Suprapubic skin (tissue), 4 donors: ENCODE measurements around the gene DES. TPM values are rescaled to one million over a fixed set of nuclear protein-coding genes. Genes with fewer than 3 reads are reported as not detected.

Source experiments
- DNase-seq, 2 donors: peaks; one replicate each; pipeline ENCODE4 v3.0.0-alpha.2; 2019; ENCODE audit warnings: low spot score in 2 of 2
- H3K27ac ChIP-seq: fragments of 200-600 bp; sonication (generic); one replicate; pipeline ENCODE4 v1.5.1; 2019
- H3K27me3 ChIP-seq: fragments of 200-600 bp; sonication (generic); one replicate; pipeline ENCODE4 v1.5.1; 2019
- H3K36me3 ChIP-seq: fragments of 200-600 bp; sonication (generic); one replicate; pipeline ENCODE4 v1.5.1; 2019
- H3K4me1 ChIP-seq: fragments of 200-600 bp; sonication (generic); one replicate; pipeline ENCODE4 v1.5.1; 2019
- H3K4me3 ChIP-seq: fragments of 200-600 bp; sonication (generic); one replicate; pipeline ENCODE4 v1.5.1; 2019; ENCODE audit warnings: mild to moderate bottlenecking
- H3K9me3 ChIP-seq: fragments of 200-600 bp; sonication (generic); one replicate; pipeline ENCODE4 v1.5.1; 2019
- EP300 ChIP-seq: sonication (generic); formaldehyde crosslinking; IDR thresholded peaks from one replicate; pipeline ENCODE4 v1.6.1; 2017; ENCODE audit warnings: antibody characterized with exemption
- POLR2A ChIP-seq, 2 donors: fragments of 450-650 bp; IDR thresholded peaks; one replicate each; pipeline ENCODE4 v1.6.1; 2017; ENCODE audit warnings: antibody characterized with exemption in 2 of 2, mild to moderate bottlenecking in 2 of 2, moderate library complexity in 2 of 2
- POLR2AphosphoS5 ChIP-seq, 3 donors: sonication (generic); formaldehyde crosslinking; IDR thresholded peaks; one replicate each; pipeline ENCODE4 v1.6.1; 2017; ENCODE audit warnings: antibody characterized with exemption in 3 of 3
- WGBS: methylation state at CpG from one replicate; pipeline ENCODE4 v1.1.5; 2018; 5-methylcytosine and 5-hydroxymethylcytosine counted together
- total RNA-seq, 4 donors: library from RNA; depleted of rRNA; stranded (reverse); fragments of >200 nt; gene quantifications; one replicate each; pipeline ENCODE4 v1.1.0, GENCODE V29; 2016
- TF ChIP-seq, protein P1 (sequence below), 2 donors: fragments of 200-600 bp in 1 of 2; fragments of 450-650 bp in 1 of 2; sonication (generic) in 1 of 2; IDR thresholded peaks; one replicate each; pipeline ENCODE4 v1.5.1; 2016 to 2019; ENCODE audit warnings: antibody characterized with exemption in 2 of 2, mild to moderate bottlenecking in 1 of 2, moderate library complexity in 1 of 2

DES gene
- total RNA-seq, 4 donors from 2014 or later: 11.4 to 100 (median 35.6) TPM

GRCh38 chr2:219469186-219469724, 51.1 kb downstream of the DES start:
- Histone ChIP-seq H3K27ac (no peak overlapping the region), H3K27me3 (peaks cover 2% of the 10 kb centered on the region), H3K9me3 (no peaks in the 10 kb centered on the region), H3K36me3 (no peaks in the 10 kb centered on the region), H3K4me1 (no peaks in the 10 kb centered on the region), H3K4me3 (no peak overlapping the region)
- no peak for DNase-seq
- WGBS: 69% methylated on average over 7 of the region's 16 CpGs
- TF ChIP-seq POLR2AphosphoS5 (IDR thresholded peaks at IDR 0.05) (no peak), POLR2A (IDR thresholded peaks at IDR 0.05) (no peak), EP300 (no peak)
- TF ChIP-seq, protein P1, sequence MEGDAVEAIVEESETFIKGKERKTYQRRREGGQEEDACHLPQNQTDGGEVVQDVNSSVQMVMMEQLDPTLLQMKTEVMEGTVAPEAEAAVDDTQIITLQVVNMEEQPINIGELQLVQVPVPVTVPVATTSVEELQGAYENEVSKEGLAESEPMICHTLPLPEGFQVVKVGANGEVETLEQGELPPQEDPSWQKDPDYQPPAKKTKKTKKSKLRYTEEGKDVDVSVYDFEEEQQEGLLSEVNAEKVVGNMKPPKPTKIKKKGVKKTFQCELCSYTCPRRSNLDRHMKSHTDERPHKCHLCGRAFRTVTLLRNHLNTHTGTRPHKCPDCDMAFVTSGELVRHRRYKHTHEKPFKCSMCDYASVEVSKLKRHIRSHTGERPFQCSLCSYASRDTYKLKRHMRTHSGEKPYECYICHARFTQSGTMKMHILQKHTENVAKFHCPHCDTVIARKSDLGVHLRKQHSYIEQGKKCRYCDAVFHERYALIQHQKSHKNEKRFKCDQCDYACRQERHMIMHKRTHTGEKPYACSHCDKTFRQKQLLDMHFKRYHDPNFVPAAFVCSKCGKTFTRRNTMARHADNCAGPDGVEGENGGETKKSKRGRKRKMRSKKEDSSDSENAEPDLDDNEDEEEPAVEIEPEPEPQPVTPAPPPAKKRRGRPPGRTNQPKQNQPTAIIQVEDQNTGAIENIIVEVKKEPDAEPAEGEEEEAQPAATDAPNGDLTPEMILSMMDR (IDR thresholded peaks at IDR 0.05): no peak

DNA sequence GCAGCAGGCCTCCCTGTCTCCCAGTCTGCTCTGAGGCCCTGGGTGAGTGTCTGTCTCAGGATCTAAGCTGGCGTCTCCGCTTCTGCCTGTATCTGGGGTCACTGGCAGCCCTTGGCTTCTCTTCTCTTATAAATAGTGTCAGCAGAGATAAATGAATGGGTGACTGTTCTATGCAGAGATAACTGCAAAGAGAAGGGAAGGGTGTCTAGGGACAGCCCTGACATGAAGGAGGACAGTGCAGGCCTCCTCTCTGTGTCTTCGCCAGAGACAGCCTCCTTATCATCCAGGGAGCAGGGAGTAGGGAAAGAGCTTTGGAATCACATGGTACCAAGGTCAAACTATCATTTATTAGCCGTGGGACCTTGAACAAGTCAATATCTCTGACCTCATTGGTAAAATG, 52.3 kb downstream of the DES start:
- no peak for TF ChIP-seq EP300
- TF ChIP-seq POLR2A (IDR thresholded peaks at IDR 0.05): no peak
- no peak for TF ChIP-seq POLR2AphosphoS5 (IDR thresholded peaks at IDR 0.05)
- no peaks in the 10 kb centered on the region for H3K9me3 ChIP-seq
- H3K27me3 ChIP-seq: peaks cover 3% of the 10 kb centered on the region
- H3K27ac ChIP-seq: no peak overlapping the region
- WGBS: 92% methylated on average over 4 of the region's 4 CpGs
- H3K36me3 ChIP-seq: no peaks in the 10 kb centered on the region
- no peak for DNase-seq
- H3K4me1 ChIP-seq: no peaks in the 10 kb centered on the region
- no peak overlapping the region for H3K4me3 ChIP-seq

GRCh38 chr2:219471476-219472371, 53.5 kb downstream of the DES start:
- no peak overlapping the region for H3K27ac ChIP-seq

GRCh38 chr2:219472629-219473187, 54.5 kb downstream of the DES start:
- TF ChIP-seq EP300 (no peak), POLR2A (IDR thresholded peaks at IDR 0.05) (no peak), POLR2AphosphoS5 (IDR thresholded peaks at IDR 0.05) (no peak)
- TF ChIP-seq, protein P1 (IDR thresholded peaks at IDR 0.05): no peak
- H3K36me3 ChIP-seq: no peaks in the 10 kb centered on the region
- no peaks in the 10 kb centered on the region for H3K4me1 ChIP-seq
- H3K9me3 ChIP-seq: no peaks in the 10 kb centered on the region
- no peak for DNase-seq
- 84% methylated on average over 7 of the region's 12 CpGs for WGBS
- no peak overlapping the region for H3K4me3 ChIP-seq
- no peak overlapping the region for H3K27ac ChIP-seq
- peaks cover 14% of the 10 kb centered on the region for H3K27me3 ChIP-seq

More at GRCh38 chr2:219471476-219472371, 53.5 kb downstream of the DES start:
- no peak overlapping the region for H3K4me3 ChIP-seq
- no peaks in the 10 kb centered on the region for H3K9me3 ChIP-seq
- H3K36me3 ChIP-seq: no peaks in the 10 kb centered on the region
- TF ChIP-seq POLR2AphosphoS5 (IDR thresholded peaks at IDR 0.05) (no peak), EP300 (no peak), POLR2A (IDR thresholded peaks at IDR 0.05) (no peak)
- TF ChIP-seq, protein P1 (IDR thresholded peaks at IDR 0.05): no peak
- H3K27me3 ChIP-seq: peaks cover 9% of the 10 kb centered on the region
- WGBS: 91% methylated on average over 5 of the region's 22 CpGs
- H3K4me1 ChIP-seq: no peaks in the 10 kb centered on the region
- no peak for DNase-seq

DNA sequence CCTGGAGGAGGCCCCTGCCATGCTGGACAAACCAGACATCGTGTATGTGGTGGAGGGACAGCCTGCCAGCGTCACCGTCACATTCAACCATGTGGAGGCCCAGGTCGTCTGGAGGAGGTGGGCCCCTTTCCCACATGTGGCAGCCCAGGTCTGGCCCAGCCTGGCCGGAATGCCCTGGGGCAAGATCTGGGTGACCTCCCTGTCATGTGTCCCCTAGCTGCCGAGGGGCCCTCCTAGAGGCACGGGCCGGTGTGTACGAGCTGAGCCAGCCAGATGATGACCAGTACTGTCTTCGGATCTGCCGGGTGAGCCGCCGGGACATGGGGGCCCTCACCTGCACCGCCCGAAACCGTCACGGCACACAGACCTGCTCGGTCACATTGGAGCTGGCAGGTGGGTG, 55.3 kb downstream of the DES start:
- H3K4me1 ChIP-seq: no peaks in the 10 kb centered on the region
- no peaks in the 10 kb centered on the region for H3K9me3 ChIP-seq
- TF ChIP-seq EP300: no peak
- TF ChIP-seq, protein P1 (IDR thresholded peaks at IDR 0.05): no peak
- TF ChIP-seq POLR2A (IDR thresholded peaks at IDR 0.05): no peak
- TF ChIP-seq POLR2AphosphoS5 (IDR thresholded peaks at IDR 0.05): no peak
- no peaks in the 10 kb centered on the region for H3K36me3 ChIP-seq
- DNase-seq: no peak
- 97% methylated on average over 6 of the region's 18 CpGs for WGBS
- no peak overlapping the region for H3K27ac ChIP-seq
- peaks cover 14% of the 10 kb centered on the region for H3K27me3 ChIP-seq
- no peak overlapping the region for H3K4me3 ChIP-seq
